Ramos (cell line): ENCODE data around the gene HS1BP3.

Experiments
- in situ Hi-C: fragments of 300-500 bp; cut with MboI; formaldehyde crosslinking; loops from one replicate; pipeline ENCODE4 v1.14.3; 2022; ENCODE audit warnings: low sequenced_read_pairs; ENCODE audit not compliant: unreplicated experiment

HS1BP3 gene

DNA sequence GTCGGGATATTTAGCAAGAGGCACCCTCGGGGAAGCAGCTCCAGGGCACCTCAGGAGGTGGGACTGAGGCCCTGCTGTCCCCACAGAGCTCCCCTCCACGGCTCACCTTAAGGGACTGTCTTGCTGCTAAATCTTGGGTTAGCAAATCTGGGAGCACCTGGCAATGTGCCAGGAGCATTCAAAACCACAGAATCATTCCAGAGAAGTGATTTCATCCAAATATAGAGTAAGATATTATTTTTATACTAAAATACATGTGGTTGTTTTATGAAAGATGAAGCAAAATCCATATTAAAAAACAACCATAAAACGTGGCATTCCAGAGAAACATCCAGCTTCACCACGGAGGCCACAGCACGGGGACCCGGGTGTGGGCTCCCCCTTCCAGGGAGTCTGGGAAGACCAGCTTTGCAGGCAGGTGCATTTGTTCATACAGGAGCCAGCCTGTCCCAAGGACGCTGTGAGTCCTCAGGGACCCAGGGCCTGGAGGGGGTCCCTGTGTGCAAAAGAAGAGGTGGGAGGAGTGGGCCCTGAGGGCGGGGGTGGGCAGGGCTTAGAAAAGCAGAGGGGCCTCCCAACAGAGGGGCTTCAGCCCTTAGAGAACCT lies 16.3 kb downstream of the HS1BP3 start:
- in situ Hi-C loops: loop anchor here (5.0 to 25.0 kb wide), 2 partner anchors 192 to 397 kb away; partner anchors contain the start of gene SDC1

DNA sequence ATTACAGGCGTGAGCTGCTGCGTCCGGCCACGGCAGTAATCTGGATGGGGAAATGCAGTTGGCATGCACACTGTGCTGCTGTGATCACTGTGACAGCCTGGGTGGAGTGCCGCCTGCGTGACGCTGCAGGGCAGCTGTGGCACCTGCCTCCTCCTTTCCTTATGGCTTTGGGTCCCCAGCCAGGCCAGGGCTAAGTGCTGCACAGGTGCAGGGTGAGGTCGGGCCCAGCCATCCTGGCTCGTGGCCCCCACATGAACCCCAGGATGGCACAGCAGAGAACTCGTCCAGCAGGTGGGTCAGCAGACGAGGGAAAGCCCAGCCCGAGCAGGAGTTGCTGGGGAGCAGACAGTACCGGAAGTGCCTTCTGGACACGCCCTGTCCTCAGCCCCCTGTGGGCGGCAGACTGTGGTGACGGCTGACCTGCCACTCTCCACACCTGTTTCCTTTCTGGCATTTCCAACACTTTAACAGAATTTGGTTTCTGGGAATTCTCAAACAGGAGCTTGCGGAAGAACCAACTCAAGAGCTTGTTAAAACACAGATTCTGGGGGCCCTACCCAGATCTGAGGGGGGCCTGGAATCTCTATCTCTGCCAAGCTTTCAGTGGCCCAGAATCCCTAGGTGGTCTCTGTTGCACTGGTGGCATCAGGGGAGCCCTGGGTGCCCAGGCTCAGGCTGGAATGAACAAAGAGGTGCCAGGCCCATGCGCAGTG lies 16.9 kb downstream of the HS1BP3 start:
- in situ Hi-C loops: loop anchor here (5.0 to 25.0 kb wide), 2 partner anchors 192 to 397 kb away; partner anchors contain the start of gene SDC1

DNA sequence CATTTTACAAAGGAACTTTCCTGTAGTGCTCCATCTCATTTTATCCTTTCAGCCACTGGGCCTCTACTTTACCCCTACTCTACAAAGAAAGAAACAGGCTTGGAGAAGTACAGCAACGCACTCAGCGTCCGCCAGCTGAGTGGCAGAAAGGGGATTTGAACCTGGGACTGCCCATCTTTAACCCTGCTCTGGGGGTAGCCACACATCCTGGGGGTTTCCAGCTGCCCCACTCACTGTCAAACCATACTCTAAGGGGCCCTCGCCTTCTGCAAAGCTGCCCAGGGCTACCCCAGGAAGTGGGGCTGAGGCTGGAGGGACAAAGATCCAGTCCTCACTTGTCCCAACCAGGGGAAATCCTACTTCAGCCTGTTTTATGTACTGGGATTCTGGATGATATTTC lies 17.9 kb downstream of the HS1BP3 start:
- in situ Hi-C loops: loop anchor here (5.0 to 25.0 kb wide), 2 partner anchors 191 to 396 kb away; partner anchors contain the start of gene SDC1

GRCh38 chr2:20632446-20632990 lies 18.4 kb downstream of the HS1BP3 start:
- in situ Hi-C loops: loop anchor here (5.0 to 25.0 kb wide), 2 partner anchors 190 to 395 kb away; partner anchors contain the start of gene SDC1

- in situ Hi-C loops: loop anchor here (5.0 to 25.0 kb wide), 2 partner anchors 189 to 394 kb away; partner anchors contain the start of gene SDC1
Observed at GRCh38 chr2:20631617-20632307, 19.1 kb downstream of the HS1BP3 start.

DNA sequence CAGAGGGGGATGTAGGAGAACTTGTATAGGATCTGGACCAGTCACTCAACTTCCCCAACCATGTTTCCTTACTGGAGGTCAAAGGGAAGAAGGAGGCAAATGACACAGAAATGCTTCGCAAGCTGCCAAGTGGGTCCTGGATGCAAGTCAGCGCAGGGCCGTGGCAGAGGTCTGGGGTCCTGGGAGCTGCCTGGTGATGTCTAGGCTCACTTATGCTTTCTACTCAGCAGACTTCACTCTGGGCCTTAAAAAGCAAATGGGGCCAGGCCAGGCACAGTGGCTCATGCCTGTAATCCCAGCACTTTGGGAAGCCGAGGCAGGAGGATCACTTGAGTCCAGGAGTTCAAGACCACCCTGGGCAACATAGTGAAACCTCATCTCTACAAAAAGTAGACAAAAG lies 19.9 kb downstream of the HS1BP3 start:
- in situ Hi-C loops: loop anchor here (5.0 to 25.0 kb wide), 2 partner anchors 189 to 394 kb away; partner anchors contain the start of gene SDC1

GRCh38 chr2:20629581-20630171 lies 21.2 kb downstream of the HS1BP3 start:
- in situ Hi-C loops: loop anchor here (5.0 to 25.0 kb wide), 2 partner anchors 187 to 392 kb away; partner anchors contain the start of gene SDC1

DNA sequence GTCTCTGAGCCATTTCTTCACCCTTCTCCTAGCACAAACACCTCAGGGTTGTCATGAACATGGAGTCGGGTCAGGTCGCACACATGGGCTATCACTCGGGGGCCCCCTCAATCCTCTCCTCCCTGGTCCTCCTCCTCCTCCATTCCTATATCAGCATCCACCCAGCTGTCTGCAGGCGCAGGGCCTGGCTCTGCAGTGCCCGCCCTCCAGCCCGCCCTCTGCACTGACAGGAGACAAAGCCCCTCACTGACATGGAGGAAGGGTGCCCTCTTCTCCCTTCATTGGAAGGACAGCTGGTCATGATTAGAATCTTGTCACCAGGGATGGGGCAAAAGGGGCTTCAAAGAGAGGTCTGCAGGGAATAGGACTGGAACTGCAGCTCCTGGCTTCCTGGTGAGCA lies 21.7 kb downstream of the HS1BP3 start:
- in situ Hi-C loops: loop anchor here (25.0 kb wide), 1 partner anchor 392 kb away; the partner anchor contains the start of gene SDC1

GRCh38 chr2:20627712-20628380 lies 23.1 kb downstream of the HS1BP3 start:
- in situ Hi-C loops: loop anchor here (25.0 kb wide), 1 partner anchor 391 kb away; the partner anchor contains the start of gene SDC1

GRCh38 chr2:20626698-20627513 lies 24.0 kb downstream of the HS1BP3 start:
- in situ Hi-C loops: loop anchor here (25.0 kb wide), 1 partner anchor 390 kb away; the partner anchor contains the start of gene SDC1

- in situ Hi-C loops: loop anchor here (25.0 kb wide), 1 partner anchor 389 kb away; the partner anchor contains the start of gene SDC1
Observed at GRCh38 chr2:20626392-20626697, 24.6 kb downstream of the HS1BP3 start.

DNA sequence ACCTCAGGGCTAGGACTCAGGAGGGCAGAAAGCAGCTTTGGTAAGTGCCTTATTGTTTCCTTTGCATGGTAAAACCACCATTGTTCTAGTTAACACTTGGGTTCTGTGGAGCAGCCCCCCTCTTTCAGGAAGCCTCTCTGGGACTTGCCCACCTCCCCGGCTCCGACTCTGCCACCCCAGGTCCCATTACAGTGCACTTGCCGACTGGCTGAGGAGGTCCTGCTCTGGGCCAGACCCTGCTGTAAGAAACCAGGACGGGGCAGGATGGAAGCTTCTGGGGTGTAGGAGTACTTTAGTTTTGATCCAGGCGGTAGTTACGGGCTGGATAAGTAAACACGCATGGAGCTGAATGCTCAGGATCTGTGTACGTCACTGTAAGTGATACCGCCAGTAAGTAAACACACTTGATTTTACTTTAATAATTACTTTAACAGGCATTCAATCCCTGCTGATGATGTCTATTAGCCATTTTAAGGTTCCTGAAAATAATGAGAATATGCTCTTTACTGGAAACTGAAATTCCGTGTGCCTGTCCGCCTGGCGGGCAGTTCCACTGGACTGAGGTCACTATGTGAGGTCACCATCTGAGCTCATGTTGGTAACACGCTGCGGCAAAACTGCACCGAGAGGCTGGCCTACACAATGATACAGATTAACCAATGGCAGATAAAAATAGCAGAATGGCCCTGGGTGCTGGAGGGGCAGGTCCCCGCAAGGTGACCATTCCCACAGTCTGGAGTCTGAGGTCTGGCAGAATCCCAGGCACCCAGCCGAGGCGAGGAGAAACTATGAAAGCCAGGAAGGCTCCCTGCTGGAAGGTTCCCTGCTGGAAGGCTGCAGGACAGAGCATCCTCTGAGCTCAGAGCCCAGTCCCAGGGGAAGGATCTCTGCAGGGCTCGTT lies 25.2 kb downstream of the HS1BP3 start:
- in situ Hi-C loops: loop anchor here (25.0 kb wide), 1 partner anchor 388 kb away; the partner anchor contains the start of gene SDC1

GRCh38 chr2:20624884-20625485 lies 25.9 kb downstream of the HS1BP3 start:
- in situ Hi-C loops: loop anchor here (25.0 kb wide), 1 partner anchor 388 kb away; the partner anchor contains the start of gene SDC1

DNA sequence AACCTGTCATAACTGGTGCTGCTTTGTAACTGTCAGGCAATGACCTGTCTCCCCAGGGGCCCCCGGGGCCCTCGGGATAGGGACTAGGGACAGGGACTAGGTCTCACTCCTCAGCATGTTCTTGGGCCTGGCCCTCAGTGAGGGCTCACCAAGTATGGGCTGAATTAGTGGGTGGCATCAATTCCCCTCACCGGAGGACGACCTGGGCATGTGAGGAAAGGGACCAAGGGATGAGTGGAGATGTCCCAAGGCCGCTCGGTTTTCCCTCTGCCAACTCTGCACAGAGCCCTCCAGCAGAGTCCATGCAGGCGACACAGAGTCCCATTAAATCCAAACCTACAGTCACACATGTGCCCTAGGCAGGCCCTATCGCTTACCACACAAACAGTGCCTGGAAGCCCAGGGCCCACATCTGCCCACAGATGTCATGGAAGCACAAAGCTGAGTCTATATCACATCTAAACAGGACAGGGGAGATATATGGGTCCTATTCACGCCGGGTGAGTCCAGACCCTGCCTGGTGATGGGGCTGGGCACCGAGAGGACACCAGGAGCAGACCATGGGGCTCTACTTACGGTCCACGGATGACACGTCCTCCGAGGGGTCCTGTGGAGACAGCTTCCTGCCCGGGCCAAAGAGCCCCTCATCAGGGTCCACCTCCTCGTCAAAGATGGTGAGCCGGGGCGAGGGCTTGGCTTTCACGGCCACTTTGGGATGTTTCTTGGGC lies 26.6 kb downstream of the HS1BP3 start:
- in situ Hi-C loops: no loop called here

GRCh38 chr2:20623741-20624155 lies 27.1 kb downstream of the HS1BP3 start:
- in situ Hi-C loops: no loop called here

DNA sequence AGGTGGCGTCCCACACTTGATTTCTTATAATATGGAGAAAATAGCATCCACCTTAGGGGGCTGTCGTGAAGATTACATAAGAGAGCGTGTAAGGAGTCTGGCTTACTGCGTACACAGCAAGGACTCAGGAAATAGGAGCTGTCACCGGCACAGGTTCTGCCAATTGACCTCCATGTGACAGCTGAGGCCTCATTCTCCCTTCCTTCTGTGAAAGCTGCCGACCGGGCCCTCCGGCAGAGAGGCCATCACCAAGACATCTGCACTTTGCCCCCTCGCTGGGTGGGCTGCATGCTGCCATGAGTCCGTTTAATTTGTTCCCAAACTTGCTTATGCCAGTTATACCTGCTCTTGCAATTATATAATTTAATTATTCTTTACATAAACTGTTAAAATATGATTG lies 27.7 kb downstream of the HS1BP3 start:
- in situ Hi-C loops: no loop called here
